ENCODE results near the gene WFIKKN1.

WFIKKN1 gene

GRCh38 chr16:659618-660017, 28.8 kb downstream of the WFIKKN1 start:
- DNase-seq, result no peak

- no peak for DNase-seq
Observed at GRCh38 chr16:660132-660458, 29.3 kb downstream of the WFIKKN1 start.

GRCh38 chr16:660459-661183, 29.8 kb downstream of the WFIKKN1 start:
- peak; percentile 72 to 78 for DNase-seq

- DNase-seq, result no peak
Observed at GRCh38 chr16:661184-661821, 30.5 kb downstream of the WFIKKN1 start.

- no peak for DNase-seq
Observed at GRCh38 chr16:662095-662494, 31.3 kb downstream of the WFIKKN1 start.

GRCh38 chr16:662597-662996, 31.8 kb downstream of the WFIKKN1 start:
- DNase-seq, result no peak

- DNase-seq, result no peak
Observed at GRCh38 chr16:666572-666971, 35.8 kb downstream of the WFIKKN1 start.

GRCh38 chr16:667113-667779, 36.5 kb downstream of the WFIKKN1 start:
- DNase-seq, result no peak

GRCh38 chr16:667780-668518, 37.2 kb downstream of the WFIKKN1 start, which contains the start of gene RHOT2:
Gene RHOT2, plus strand, starts transcription at chr16:668132. Its CDS starts 68 bp downstream, at chr16:668200.
- peak; percentile 92 to 94 for DNase-seq

- no peak for DNase-seq
Observed at GRCh38 chr16:668519-669171, 37.9 kb downstream of the WFIKKN1 start.

GRCh38 chr16:669666-670065, 38.9 kb downstream of the WFIKKN1 start:
- DNase-seq, result no peak

- DNase-seq, result no peak
Observed at GRCh38 chr16:670485-671352, 39.9 kb downstream of the WFIKKN1 start.

GRCh38 chr16:671353-672131, 40.8 kb downstream of the WFIKKN1 start:
- DNase-seq, result no peak

GRCh38 chr16:672371-672770, 41.6 kb downstream of the WFIKKN1 start:
- DNase-seq, result no peak

GRCh38 chr16:672851-673250, 42.1 kb downstream of the WFIKKN1 start:
- DNase-seq, result no peak

- no peak for DNase-seq
Observed at GRCh38 chr16:673399-673991, 42.7 kb downstream of the WFIKKN1 start.

- no peak for DNase-seq
Observed at GRCh38 chr16:674214-674881, 43.6 kb downstream of the WFIKKN1 start.

GRCh38 chr16:674968-675883, 44.4 kb downstream of the WFIKKN1 start, which contains the start of gene RHBDL1:
Gene RHBDL1, plus strand, starts transcription at chr16:675671. Its CDS starts 120 bp downstream, at chr16:675791.
- DNase-seq, result no peak
